HG03460 (cell line): ENCODE results near the gene PCDHGA12.
"Not testable (repeated sequence)": the region's sequence is repeated elsewhere in the genome, so short reads cannot be mapped to it uniquely, and the experiment has no call there.

ENCODE experiments used
- ATAC-seq: cut with Tn5 transposase; IDR thresholded peaks from one replicate; pipeline ENCODE4 v1.9.1; 2021; ENCODE audit not compliant: unreplicated experiment

Gene PCDHGA12

DNA sequence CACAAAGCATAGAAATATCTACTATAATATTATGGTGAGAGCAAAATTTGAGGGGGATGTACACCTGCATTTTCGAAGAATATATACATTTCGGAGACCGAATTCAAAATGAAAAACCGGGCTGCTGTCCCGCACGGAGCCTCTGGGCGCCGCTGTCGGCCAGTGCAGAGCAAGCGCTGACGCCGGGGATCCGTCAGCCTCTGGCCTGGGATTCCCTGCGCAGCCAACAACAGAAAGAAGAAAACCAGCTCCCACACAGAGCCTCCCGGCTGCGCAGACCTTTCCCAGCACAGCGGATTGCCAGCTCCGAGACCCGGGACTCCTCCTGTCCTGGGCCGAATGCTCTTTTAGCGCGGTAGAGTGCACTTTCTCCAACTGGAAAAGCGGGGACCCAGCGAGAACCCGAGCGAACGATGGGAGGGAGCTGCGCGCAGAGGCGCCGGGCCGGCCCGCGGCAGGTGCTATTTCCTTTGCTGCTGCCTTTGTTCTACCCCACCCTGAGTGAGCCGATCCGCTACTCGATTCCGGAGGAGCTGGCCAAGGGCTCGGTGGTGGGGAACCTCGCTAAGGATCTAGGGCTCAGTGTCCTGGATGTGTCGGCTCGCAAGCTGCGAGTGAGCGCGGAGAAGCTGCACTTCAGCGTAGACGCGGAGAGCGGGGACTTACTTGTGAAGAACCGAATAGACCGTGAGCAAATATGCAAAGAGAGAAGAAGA is 22.4 kb upstream of the PCDHGA12 start, which contains the start of gene PCDHGB6:
PCDHGB6 (plus strand) TSS at position 232 of the 716 bp plus-strand sequence; CDS start at position 414, 182 bp downstream.
- ATAC-seq = not testable (repeated sequence)

DNA sequence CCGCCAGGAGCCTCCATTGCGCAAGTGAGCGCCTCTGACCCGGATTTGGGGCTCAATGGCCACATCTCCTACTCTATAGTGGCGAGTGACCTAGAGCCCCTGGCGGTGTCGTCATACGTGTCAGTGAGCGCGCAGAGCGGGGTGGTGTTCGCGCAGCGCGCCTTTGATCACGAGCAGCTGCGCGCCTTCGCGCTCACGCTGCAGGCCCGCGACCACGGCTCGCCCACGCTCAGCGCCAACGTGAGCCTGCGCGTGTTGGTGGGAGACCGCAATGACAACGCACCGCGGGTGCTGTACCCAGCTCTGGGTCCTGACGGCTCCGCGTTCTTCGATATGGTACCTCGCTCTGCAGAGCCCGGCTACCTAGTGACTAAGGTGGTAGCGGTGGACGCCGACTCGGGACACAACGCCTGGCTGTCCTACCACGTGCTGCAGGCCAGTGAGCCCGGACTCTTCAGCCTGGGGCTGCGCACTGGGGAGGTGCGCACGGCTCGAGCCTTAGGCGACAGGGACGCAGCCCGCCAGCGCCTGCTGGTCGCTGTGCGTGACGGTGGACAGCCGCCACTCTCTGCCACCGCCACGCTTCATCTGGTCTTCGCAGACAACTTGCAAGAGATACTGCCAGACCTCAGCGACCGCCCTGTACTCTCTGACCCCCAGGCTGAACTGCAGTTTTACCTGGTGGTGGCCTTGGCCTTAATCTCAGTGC is 20.6 kb upstream of the PCDHGA12 start:
- ATAC-seq = no peak

DNA sequence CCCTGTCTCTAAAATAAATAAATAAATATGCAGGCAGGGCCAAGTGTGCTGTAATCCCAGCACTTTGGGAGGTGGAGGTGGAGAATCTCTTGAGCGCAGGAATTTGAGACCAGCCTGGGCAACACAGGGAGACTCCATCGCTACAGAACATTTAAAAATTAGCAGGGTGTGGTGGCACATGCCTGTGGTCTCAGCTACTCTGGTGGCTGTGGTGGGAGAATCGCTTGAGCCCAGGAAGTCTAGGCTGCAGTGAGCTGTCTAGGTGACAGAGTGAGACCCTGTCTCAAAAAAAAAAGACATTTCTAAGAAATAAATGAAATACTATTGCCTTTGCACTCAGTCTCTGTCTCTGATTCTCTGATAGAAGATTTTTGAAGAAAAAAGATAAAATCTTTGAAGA is 18.7 kb upstream of the PCDHGA12 start:
- ATAC-seq = no peak

DNA sequence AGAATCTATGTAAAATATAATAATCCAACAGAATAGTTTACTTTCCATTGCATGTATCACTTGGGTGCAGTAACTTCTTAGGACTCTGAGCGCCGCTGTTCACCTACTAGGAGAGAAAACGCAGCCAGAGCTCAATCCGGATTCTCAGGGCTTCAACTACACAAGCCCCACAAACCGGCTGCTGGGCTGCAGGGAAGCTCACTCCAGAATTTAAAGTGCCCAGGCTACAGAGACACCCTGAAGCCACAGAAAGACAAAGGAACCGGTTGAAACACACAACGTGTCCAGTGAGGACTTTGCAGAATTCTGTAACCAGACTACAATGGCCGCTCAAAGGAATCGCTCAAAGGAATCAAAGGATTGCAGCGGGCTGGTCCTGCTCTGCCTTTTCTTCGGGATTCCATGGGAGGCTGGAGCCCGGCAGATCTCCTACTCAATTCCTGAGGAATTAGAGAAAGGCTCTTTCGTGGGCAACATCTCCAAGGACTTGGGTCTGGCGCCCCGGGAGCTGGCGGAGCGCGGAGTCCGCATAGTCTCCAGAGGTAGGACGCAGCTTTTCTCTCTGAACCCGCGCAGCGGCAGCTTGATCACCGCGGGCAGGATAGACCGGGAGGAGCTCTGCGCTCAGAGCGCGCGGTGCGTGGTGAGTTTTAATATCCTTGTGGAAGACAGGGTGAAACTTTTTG is 17.3 kb upstream of the PCDHGA12 start, which contains the start of gene PCDHGA10:
PCDHGA10 (plus strand) TSS at position 134 of the 686 bp plus-strand sequence; CDS start at position 323, 189 bp downstream.
- peak; percentile 81 for ATAC-seq

DNA sequence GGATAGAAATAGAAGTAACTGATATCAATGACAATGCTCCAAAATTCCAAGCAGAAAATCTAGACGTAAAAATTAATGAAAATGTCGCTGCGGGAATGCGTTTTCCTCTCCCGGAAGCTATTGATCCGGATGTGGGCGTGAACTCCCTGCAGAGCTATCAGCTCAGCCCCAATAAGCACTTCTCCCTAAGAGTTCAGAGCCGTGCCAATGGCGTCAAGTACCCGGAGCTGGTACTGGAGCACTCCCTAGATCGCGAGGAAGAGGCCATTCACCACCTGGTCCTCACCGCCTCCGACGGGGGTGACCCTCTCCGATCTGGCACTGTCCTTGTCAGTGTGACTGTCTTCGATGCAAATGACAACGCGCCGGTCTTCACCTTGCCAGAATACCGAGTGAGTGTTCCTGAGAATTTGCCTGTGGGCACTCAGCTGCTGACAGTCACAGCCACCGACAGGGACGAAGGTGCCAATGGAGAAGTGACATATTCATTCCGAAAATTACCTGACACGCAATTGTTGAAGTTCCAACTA is 16.7 kb upstream of the PCDHGA12 start:
- ATAC-seq = no peak

DNA sequence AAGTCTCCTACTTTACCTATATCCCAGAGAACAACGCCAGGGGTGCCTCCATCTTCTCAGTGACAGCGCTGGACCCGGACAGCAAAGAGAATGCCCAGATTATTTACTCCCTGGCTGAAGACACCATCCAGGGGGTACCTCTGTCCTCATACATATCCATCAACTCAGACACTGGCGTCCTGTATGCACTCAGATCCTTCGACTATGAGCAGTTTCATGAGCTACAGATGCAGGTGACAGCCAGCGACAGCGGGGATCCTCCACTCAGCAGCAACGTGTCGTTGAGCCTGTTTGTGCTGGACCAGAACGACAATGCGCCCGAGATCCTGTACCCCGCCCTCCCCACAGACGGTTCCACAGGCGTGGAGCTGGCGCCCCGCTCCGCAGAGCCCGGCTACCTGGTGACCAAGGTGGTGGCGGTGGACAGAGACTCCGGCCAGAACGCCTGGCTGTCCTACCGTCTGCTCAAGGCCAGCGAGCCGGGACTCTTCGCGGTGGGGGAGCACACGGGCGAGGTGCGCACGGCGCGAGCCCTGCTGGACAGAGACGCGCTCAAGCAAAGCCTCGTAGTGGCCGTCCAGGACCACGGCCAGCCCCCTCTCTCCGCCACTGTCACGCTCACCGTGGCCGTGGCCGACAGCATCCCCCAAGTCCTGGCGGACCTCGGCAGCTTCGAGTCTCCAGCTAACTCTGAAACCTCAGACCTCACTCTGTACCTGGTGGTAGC is 15.6 kb upstream of the PCDHGA12 start:
- not testable (repeated sequence) for ATAC-seq

DNA sequence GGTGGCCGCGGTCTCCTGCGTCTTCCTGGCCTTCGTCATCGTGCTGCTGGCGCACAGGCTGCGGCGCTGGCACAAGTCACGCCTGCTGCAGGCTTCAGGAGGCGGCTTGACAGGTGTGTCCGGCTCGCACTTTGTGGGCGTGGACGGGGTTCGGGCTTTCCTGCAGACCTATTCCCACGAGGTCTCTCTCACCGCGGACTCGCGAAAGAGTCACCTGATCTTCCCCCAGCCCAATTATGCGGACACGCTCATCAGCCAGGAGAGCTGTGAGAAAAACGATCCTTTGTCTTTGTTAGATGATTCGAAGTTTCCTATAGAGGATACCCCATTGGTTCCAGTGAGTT is 15.1 kb upstream of the PCDHGA12 start:
- ATAC-seq = not testable (repeated sequence)

DNA sequence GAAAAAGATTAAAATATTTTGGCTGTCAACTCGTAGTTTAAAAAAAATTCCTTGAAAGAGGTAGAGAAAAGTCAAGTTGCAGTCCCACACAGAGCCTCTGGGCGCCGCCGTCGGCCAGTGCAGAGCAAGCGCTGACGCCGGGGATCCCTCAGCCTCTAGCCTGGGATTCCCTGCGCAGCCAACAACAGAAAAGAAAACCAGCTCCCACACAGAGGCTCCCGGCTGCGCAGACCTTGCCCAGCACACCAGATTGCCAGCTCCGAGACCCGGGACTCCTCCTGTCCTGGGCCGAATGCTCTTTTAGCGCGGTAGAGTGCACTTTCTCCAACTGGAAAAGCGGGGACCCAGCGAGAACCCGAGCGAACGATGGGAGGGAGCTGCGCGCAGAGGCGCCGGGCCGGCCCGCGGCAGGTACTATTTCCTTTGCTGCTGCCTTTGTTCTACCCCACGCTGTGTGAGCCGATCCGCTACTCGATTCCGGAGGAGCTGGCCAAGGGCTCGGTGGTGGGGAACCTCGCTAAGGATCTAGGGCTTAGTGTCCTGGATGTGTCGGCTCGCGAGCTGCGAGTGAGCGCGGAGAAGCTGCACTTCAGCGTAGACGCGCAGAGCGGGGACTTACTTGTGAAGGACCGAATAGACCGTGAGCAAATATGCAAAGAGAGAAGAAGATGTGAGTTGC is 12.7 kb upstream of the PCDHGA12 start, which contains the start of gene PCDHGB7:
PCDHGB7 (plus strand) TSS at position 184 of the 679 bp plus-strand sequence; CDS start at position 367, 183 bp downstream.
- peak; percentile 64 for ATAC-seq

DNA sequence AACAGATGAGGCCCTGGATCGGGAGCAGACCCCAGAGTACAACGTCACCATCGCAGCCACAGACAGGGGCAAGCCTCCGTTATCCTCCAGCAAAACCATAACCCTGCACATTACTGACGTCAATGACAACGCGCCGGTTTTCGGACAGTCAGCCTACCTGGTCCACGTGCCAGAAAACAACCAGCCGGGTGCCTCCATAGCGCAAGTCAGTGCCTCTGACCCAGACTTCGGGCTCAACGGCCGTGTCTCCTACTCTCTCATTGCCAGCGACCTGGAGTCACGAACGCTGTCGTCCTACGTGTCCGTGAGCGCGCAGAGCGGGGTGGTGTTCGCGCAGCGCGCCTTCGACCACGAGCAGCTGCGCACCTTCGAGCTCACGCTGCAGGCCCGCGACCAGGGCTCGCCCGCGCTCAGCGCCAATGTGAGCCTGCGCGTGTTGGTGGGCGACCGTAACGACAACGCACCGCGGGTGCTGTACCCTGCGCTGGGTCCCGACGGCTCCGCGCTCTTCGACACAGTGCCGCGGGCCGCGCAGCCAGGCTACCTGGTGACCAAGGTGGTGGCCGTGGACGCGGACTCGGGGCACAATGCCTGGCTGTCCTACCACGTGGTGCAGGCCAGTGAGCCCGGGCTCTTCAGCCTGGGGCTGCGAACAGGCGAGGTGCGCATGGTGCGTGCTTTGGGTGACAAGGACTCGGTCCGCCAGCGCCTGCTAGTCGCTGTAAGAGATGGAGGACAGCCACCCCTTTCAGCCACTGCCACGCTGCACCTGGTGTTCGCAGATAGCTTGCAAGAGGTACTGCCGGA is 11.0 kb upstream of the PCDHGA12 start:
- no peak for ATAC-seq

DNA sequence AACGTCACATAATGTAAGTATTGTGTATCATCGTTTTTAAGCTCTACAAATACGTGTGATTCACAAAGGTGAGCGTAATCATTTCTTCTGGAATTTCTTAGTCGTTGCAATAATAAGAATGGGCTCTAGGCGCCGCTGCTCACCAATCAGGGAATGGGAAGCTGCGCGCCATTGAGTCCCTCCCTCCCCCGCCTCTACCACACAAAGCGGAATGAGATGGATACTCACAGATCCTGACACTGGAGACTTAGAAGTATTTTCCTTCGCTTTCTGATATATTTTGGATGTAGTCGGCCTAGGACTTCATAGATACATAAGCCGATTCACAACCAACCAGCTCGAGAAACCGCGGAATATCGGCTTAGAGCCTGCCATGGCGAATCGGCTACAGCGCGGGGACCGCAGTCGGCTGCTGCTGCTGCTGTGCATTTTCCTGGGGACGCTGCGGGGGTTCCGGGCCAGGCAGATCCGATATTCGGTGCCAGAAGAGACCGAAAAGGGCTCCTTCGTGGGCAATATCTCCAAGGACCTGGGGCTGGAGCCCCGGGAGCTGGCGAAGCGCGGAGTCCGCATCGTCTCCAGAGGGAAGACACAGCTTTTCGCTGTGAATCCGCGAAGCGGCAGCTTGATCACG is 9.3 kb upstream of the PCDHGA12 start, which contains the start of gene PCDHGA11:
PCDHGA11 (plus strand) TSS at position 197 of the 634 bp plus-strand sequence; CDS start at position 374, 177 bp downstream.
- ATAC-seq = peak; percentile 50

DNA sequence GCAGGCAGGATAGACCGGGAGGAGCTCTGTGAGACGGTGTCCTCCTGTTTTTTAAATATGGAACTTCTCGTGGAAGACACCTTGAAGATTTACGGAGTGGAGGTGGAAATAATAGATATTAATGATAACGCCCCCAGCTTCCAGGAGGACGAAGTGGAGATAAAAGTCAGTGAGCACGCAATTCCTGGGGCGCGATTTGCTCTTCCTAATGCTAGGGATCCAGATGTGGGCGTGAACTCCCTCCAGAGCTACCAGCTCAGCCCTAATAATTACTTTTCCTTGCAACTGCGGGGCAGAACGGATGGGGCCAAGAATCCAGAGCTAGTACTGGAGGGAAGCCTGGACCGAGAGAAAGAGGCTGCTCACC is 8.8 kb upstream of the PCDHGA12 start:
- no peak for ATAC-seq

DNA sequence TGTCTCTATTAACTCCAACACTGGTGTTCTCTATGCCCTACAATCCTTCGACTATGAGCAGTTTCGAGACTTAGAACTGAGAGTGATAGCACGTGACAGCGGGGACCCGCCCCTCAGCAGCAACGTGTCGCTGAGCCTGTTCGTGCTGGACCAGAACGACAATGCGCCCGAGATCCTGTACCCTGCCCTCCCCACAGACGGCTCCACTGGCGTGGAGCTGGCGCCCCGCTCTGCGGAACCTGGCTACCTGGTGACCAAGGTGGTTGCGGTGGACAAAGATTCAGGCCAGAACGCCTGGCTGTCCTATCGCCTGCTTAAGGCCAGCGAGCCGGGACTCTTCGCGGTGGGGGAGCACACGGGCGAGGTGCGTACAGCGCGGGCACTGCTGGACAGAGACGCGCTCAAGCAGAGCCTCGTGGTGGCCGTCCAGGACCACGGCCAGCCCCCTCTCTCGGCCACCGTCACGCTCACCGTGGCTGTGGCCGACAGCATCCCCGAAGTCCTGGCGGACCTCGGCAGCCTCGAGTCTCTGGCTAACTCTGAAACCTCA is 7.5 kb upstream of the PCDHGA12 start:
- ATAC-seq = no peak

DNA sequence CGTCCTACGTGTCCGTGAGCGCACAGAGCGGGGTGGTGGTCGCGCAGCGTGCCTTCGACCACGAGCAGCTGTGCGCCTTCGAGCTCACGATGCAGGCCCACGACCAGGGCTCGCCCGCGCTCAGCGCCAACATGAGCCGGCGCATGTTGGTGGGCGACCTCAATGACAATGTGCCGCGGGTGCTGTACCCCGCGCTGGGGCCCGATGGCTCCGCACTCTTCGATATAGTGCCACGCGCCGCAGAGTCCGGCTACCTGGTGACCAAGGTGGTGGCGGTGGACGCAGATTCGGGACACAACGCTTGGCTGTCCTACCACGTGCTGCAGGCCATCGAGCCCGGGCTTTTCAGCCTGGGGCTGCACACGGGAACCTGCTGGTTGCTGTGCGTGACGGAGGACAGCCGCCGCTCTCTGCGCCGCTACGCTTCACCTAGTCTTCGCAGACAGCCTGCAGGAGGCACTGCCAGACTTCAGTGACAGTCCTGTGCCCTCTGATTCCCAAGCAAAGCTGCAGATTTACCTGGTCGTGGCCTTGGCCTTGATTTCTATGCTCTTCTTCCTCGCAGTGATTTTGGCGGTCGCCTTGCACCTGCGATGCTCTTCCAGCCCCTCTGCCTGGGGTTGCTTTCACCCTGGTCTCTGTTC is 2.4 kb upstream of the PCDHGA12 start:
- no peak for ATAC-seq

DNA sequence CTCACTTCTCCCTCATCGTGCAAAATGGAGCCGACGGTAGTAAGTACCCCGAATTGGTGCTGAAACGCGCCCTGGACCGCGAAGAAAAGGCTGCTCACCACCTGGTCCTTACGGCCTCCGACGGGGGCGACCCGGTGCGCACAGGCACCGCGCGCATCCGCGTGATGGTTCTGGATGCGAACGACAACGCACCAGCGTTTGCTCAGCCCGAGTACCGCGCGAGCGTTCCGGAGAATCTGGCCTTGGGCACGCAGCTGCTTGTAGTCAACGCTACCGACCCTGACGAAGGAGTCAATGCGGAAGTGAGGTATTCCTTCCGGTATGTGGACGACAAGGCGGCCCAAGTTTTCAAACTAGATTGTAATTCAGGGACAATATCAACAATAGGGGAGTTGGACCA is 979 bp downstream of the PCDHGA12 start:
- no peak for ATAC-seq

DNA sequence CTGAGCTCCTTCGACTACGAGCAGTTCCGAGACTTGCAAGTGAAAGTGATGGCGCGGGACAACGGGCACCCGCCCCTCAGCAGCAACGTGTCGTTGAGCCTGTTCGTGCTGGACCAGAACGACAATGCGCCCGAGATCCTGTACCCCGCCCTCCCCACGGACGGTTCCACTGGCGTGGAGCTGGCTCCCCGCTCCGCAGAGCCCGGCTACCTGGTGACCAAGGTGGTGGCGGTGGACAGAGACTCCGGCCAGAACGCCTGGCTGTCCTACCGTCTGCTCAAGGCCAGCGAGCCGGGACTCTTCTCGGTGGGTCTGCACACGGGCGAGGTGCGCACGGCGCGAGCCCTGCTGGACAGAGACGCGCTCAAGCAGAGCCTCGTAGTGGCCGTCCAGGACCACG is 2.0 kb downstream of the PCDHGA12 start:
- ATAC-seq = not testable (repeated sequence)

DNA sequence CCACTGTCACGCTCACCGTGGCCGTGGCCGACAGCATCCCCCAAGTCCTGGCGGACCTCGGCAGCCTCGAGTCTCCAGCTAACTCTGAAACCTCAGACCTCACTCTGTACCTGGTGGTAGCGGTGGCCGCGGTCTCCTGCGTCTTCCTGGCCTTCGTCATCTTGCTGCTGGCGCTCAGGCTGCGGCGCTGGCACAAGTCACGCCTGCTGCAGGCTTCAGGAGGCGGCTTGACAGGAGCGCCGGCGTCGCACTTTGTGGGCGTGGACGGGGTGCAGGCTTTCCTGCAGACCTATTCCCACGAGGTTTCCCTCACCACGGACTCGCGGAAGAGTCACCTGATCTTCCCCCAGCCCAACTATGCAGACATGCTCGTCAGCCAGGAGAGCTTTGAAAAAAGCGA is 2.4 kb downstream of the PCDHGA12 start:
- ATAC-seq = not testable (repeated sequence)

DNA sequence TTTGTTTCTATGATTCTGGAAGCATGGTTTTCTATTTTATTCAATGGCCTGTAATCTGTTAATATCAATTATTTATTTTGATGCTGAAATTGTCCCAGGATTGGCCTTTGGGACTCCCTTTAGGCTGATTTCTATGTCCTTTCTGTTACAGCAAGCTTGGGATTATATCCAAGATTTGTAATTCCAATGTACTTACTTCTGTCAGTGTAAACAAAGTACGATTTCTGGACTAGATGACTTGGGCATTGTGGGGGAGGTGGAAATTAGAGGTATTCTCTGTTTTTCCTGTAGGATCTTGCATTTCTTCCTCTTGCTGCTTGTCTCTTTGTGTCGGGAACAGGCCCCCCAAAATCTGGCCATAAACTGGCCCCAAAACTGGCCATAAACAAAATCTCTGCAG is 3.7 kb downstream of the PCDHGA12 start:
- no peak for ATAC-seq

DNA sequence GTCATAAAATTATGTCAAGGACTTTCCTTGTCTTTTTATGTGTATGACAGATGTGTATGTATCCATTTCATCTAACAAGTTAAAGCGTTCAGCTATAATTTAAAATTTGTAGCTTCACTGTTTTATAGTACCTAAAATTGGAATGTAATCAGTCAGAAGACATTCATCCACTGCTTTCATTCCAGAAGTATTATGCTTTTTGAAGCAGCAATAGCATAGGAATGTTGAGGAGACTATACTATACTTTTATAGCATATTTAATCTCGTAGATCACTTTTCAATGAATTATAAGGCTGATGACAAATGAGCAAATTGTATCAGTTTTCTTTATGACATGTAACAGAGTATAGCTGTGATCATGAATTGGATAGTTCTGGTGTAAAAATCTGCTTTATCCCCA is 6.9 kb downstream of the PCDHGA12 start:
- ATAC-seq = no peak
